Measurements from ENCODE around the gene DUSP12. TPM values are rescaled to one million over a fixed set of nuclear protein-coding genes. Genes with fewer than 3 reads are reported as not detected.

Gene DUSP12
- total RNA-seq, 1 experiment from 2014 or later = 31.6 TPM

DNA sequence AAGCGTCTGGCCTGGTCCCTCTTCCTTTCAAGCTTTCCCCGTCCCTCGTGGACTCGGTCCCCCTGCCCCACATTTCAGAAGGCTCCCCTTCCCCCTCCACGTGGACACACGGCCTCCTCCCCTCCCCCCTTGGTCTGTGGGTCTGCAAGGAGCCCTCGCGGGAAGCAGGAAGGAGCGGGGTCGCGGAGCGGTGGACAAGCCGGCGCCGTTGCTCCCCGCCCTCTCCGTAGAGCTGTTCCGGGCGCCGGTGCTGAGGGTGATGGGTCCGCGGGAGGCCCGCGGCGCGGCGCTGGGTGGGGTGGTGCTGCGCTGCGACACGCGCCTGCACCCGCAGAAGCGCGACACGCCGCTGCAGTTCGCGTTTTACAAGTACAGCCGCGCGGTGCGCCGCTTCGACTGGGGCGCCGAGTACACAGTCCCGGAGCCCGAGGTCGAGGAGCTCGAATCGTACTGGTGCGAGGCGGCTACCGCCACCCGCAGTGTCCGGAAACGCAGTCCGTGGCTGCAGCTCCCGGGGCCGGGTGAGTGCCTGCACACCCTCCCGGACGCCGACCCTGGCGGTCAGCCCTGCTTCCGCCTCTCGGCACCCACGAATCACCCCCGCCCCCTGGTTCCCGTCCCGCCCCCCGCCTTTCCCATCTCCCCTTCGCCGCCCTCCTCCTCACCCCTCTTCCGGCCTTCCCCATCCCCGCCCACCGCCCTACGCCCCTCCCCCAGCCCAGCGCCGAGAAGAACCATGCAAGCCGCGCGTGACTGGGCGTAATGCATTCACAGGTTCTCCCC lies 22.9 kb upstream of the DUSP12 start:
- no peaks in the 10 kb centered on the region for H3K27me3 ChIP-seq (ENCODE audit: insufficient read depth, low read length)
- no peaks in the 10 kb centered on the region for H3K36me3 ChIP-seq (ENCODE audit: control insufficient read depth in 1 of 2, insufficient read depth in 2 of 2, low read length in 2 of 2)
- H4K20me1 ChIP-seq (ENCODE audit: insufficient read depth) = no peaks in the 10 kb centered on the region
- POLR2A ChIA-PET = interaction anchor here (0.7 to 2.1 kb wide), 4 partner anchors 10 to 24 kb away, joined by 3 to 7 read pairs (median 5); partner anchors contain the start of gene DUSP12
- H3K4me2 ChIP-seq (ENCODE audit: low read length) = peak overlapping the region; percentile 95
- ATAC-seq = peak; percentile 80
- peaks cover 26 to 90% of the 10 kb centered on the region in 2 experiments for H3K4me1 ChIP-seq (ENCODE audit: control insufficient read depth in 1 of 2, insufficient read depth in 2 of 2, low read length in 2 of 2)
- H3K27ac ChIP-seq (ENCODE audit: low read depth, low read length) = peak overlapping the region; percentile 87
- no peaks in the 10 kb centered on the region for H3K9me3 ChIP-seq (ENCODE audit: control insufficient read depth in 1 of 2, insufficient read depth in 1 of 2, low read depth in 1 of 2, low read length in 2 of 2)
- H3K79me2 ChIP-seq (ENCODE audit: insufficient read depth, low read length) = no peaks in the 10 kb centered on the region; the same call in 1 of the 2 replicates
- RAD21 ChIA-PET (ENCODE audit: low non-redundant PET in 1 of 2, low total read pairs in 2 of 2, uncharacterized antibody in 2 of 2, unreplicated experiment in 2 of 2) = interaction anchor here (0.5 to 0.9 kb wide), 2 partner anchors 15 to 114 kb away, joined by 3 to 4 read pairs; no protein-coding TSS in a partner anchor
- H3K9me2 ChIP-seq (ENCODE audit: insufficient read depth) = no peaks in the 10 kb centered on the region
- DNase-seq (ENCODE audit: low read depth, low spot score) = peak; percentile 56
- H2AFZ ChIP-seq (ENCODE audit: low read depth, low read length, poor library complexity, severe bottlenecking) = peak overlapping the region; percentile 48
- intact Hi-C loops (cut with micrococcal nuclease) = no loop called here
- CTCF ChIA-PET = interaction anchor here (0.6 to 1.2 kb wide), 4 partner anchors 9 to 44 kb away, joined by 3 read pairs; no protein-coding TSS in a partner anchor
- no TSS peak for BruUV-seq (replicated peaks)
- H3K4me3 ChIP-seq (replicated peaks in 1 of 2; ENCODE audit: low read depth in 1 of 2, low read length in 2 of 2) = peak overlapping the region; percentile 66 to 75
- H3K9ac ChIP-seq (ENCODE audit: low read length) = peak overlapping the region; percentile 84
- TF ChIP-seq SP1 (IDR thresholded peaks at IDR 0.05; ENCODE audit: low read depth) (no peak; the same call in 1 of the 2 replicates), SRF (IDR thresholded peaks at IDR 0.05; ENCODE audit: low read depth) (no peak), POLR2A (IDR thresholded peaks at IDR 0.05; ENCODE audit: borderline replicate concordance, extremely low read depth, insufficient read depth, insufficient read length) (peak; percentile 83), YY1 (IDR thresholded peaks at IDR 0.05; ENCODE audit: extremely low read depth, insufficient replicate concordance, low read depth, low read length) (peak; percentile 11), ZFX (IDR thresholded peaks at IDR 0.05) (0 out of 2 replicates have a peak, but pooled peaks have one; percentile 36), RAD21 (IDR thresholded peaks at IDR 0.05; ENCODE audit: low read depth) (no peak), SIN3A (IDR thresholded peaks at IDR 0.05; ENCODE audit: low read depth) (no peak), POLR2AphosphoS5 (IDR thresholded peaks at IDR 0.05; ENCODE audit: low read depth, low read length) (peak; percentile 89), ZNF274 (IDR thresholded peaks at IDR 0.05; ENCODE audit: low read depth, low read length) (no peak), JUND (IDR thresholded peaks at IDR 0.05) (no peak), TCF7L2 (IDR thresholded peaks at IDR 0.05; ENCODE audit: borderline replicate concordance, extremely low read depth, insufficient read depth, insufficient read length) (peak; percentile 3), EZH2 (IDR thresholded peaks at IDR 0.05) (no peak), ELF1 (IDR thresholded peaks at IDR 0.05; ENCODE audit: borderline replicate concordance, low read depth) (no peak)
- TF ChIP-seq, protein P1, sequence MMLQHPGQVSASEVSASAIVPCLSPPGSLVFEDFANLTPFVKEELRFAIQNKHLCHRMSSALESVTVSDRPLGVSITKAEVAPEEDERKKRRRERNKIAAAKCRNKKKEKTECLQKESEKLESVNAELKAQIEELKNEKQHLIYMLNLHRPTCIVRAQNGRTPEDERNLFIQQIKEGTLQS (IDR thresholded peaks at IDR 0.05) = no peak
- TF ChIP-seq, protein P2, sequence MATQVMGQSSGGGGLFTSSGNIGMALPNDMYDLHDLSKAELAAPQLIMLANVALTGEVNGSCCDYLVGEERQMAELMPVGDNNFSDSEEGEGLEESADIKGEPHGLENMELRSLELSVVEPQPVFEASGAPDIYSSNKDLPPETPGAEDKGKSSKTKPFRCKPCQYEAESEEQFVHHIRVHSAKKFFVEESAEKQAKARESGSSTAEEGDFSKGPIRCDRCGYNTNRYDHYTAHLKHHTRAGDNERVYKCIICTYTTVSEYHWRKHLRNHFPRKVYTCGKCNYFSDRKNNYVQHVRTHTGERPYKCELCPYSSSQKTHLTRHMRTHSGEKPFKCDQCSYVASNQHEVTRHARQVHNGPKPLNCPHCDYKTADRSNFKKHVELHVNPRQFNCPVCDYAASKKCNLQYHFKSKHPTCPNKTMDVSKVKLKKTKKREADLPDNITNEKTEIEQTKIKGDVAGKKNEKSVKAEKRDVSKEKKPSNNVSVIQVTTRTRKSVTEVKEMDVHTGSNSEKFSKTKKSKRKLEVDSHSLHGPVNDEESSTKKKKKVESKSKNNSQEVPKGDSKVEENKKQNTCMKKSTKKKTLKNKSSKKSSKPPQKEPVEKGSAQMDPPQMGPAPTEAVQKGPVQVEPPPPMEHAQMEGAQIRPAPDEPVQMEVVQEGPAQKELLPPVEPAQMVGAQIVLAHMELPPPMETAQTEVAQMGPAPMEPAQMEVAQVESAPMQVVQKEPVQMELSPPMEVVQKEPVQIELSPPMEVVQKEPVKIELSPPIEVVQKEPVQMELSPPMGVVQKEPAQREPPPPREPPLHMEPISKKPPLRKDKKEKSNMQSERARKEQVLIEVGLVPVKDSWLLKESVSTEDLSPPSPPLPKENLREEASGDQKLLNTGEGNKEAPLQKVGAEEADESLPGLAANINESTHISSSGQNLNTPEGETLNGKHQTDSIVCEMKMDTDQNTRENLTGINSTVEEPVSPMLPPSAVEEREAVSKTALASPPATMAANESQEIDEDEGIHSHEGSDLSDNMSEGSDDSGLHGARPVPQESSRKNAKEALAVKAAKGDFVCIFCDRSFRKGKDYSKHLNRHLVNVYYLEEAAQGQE (IDR thresholded peaks at IDR 0.05; ENCODE audit: low read depth) = no peak
- TF ChIP-seq, protein P3, sequence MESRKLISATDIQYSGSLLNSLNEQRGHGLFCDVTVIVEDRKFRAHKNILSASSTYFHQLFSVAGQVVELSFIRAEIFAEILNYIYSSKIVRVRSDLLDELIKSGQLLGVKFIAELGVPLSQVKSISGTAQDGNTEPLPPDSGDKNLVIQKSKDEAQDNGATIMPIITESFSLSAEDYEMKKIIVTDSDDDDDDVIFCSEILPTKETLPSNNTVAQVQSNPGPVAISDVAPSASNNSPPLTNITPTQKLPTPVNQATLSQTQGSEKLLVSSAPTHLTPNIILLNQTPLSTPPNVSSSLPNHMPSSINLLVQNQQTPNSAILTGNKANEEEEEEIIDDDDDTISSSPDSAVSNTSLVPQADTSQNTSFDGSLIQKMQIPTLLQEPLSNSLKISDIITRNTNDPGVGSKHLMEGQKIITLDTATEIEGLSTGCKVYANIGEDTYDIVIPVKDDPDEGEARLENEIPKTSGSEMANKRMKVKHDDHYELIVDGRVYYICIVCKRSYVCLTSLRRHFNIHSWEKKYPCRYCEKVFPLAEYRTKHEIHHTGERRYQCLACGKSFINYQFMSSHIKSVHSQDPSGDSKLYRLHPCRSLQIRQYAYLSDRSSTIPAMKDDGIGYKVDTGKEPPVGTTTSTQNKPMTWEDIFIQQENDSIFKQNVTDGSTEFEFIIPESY (IDR thresholded peaks at IDR 0.05; ENCODE audit: extremely low read depth, insufficient replicate concordance, low read length) = no peak
- TF ChIP-seq, protein P4, sequence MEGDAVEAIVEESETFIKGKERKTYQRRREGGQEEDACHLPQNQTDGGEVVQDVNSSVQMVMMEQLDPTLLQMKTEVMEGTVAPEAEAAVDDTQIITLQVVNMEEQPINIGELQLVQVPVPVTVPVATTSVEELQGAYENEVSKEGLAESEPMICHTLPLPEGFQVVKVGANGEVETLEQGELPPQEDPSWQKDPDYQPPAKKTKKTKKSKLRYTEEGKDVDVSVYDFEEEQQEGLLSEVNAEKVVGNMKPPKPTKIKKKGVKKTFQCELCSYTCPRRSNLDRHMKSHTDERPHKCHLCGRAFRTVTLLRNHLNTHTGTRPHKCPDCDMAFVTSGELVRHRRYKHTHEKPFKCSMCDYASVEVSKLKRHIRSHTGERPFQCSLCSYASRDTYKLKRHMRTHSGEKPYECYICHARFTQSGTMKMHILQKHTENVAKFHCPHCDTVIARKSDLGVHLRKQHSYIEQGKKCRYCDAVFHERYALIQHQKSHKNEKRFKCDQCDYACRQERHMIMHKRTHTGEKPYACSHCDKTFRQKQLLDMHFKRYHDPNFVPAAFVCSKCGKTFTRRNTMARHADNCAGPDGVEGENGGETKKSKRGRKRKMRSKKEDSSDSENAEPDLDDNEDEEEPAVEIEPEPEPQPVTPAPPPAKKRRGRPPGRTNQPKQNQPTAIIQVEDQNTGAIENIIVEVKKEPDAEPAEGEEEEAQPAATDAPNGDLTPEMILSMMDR (IDR thresholded peaks at IDR 0.05 in 2 of 3, conservative IDR thresholded peaks at IDR 0.05 in 1 of 3; ENCODE audit: borderline replicate concordance in 1 of 3, insufficient read depth in 1 of 3, low read depth in 2 of 3, low read length in 2 of 3) = no peak
- TF ChIP-seq, protein P5, sequence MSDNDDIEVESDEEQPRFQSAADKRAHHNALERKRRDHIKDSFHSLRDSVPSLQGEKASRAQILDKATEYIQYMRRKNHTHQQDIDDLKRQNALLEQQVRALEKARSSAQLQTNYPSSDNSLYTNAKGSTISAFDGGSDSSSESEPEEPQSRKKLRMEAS (IDR thresholded peaks at IDR 0.05) = peak; percentile 70

Data from HCT116 (cell line).